ENCODE results near the gene PRKAG2. TPM values are rescaled to one million over a fixed set of nuclear protein-coding genes. Genes with fewer than 3 reads are reported as not detected.

The PRKAG2 gene
- total RNA-seq, 1 experiment from 2014 or later, result 10.9 TPM

- Histone ChIP-seq H3K27me3 (no peaks in the 10 kb centered on the region), H3K9me3 (replicated peaks) (no peaks in the 10 kb centered on the region), H3K4me3 (no peak overlapping the region), H3K27ac (no peak overlapping the region), H3K4me1 (peaks cover 27% of the 10 kb centered on the region), H3K36me3 (no peaks in the 10 kb centered on the region)
- no peak for DNase-seq
These were observed 151.9 kb downstream of the PRKAG2 start for GRCh38 chr7:151724920-151725584.

GRCh38 chr7:151724250-151724915, 152.5 kb downstream of the PRKAG2 start:
- DNase-seq, result no peak
- Histone ChIP-seq H3K9me3 (replicated peaks) (no peaks in the 10 kb centered on the region), H3K27ac (no peak overlapping the region), H3K27me3 (no peaks in the 10 kb centered on the region), H3K4me1 (peaks cover 27% of the 10 kb centered on the region), H3K36me3 (no peaks in the 10 kb centered on the region), H3K4me3 (no peak overlapping the region)

GRCh38 chr7:151723321-151723720, 153.6 kb downstream of the PRKAG2 start:
- Histone ChIP-seq H3K27me3 (no peaks in the 10 kb centered on the region), H3K27ac (no peak overlapping the region), H3K36me3 (no peaks in the 10 kb centered on the region), H3K4me1 (peaks cover 22% of the 10 kb centered on the region), H3K9me3 (replicated peaks) (no peaks in the 10 kb centered on the region), H3K4me3 (no peak overlapping the region)
- no peak for DNase-seq

GRCh38 chr7:151722533-151722932, 154.4 kb downstream of the PRKAG2 start:
- H3K4me1 ChIP-seq, result peaks cover 14% of the 10 kb centered on the region
- no peak for DNase-seq
- H3K9me3 ChIP-seq (replicated peaks), result no peaks in the 10 kb centered on the region

GRCh38 chr7:151721694-151722093, 155.2 kb downstream of the PRKAG2 start:
- Histone ChIP-seq H3K27ac (no peak overlapping the region), H3K36me3 (no peaks in the 10 kb centered on the region), H3K4me1 (peaks cover 6% of the 10 kb centered on the region; the same call in 1 of the 2 replicates), H3K4me3 (no peak overlapping the region), H3K9me3 (replicated peaks) (no peaks in the 10 kb centered on the region), H3K27me3 (no peaks in the 10 kb centered on the region)
- DNase-seq, result no peak

More at GRCh38 chr7:151722533-151722932, 154.4 kb downstream of the PRKAG2 start:
- no peaks in the 10 kb centered on the region for H3K36me3 ChIP-seq
- H3K27ac ChIP-seq, result no peak overlapping the region
- no peak overlapping the region for H3K4me3 ChIP-seq
- H3K27me3 ChIP-seq, result no peaks in the 10 kb centered on the region

- no peak overlapping the region for H3K4me3 ChIP-seq
- H3K4me1 ChIP-seq, result peaks cover 4% of the 10 kb centered on the region; the same call in 1 of the 2 replicates
- no peak overlapping the region for H3K27ac ChIP-seq
- no peaks in the 10 kb centered on the region for H3K27me3 ChIP-seq
- no peaks in the 10 kb centered on the region for H3K9me3 ChIP-seq (replicated peaks)
- no peaks in the 10 kb centered on the region for H3K36me3 ChIP-seq
- no peak for DNase-seq
These were observed 155.7 kb downstream of the PRKAG2 start for GRCh38 chr7:151721236-151721635.

- Histone ChIP-seq H3K4me3 (no peak overlapping the region), H3K36me3 (no peaks in the 10 kb centered on the region), H3K27ac (no peak overlapping the region), H3K9me3 (replicated peaks) (no peaks in the 10 kb centered on the region), H3K4me1 (no peaks in the 10 kb centered on the region), H3K27me3 (no peaks in the 10 kb centered on the region)
- DNase-seq, result no peak
These were observed 156.6 kb downstream of the PRKAG2 start for GRCh38 chr7:151720280-151720679.

GRCh38 chr7:151719897-151720242, 157.0 kb downstream of the PRKAG2 start:
- no peaks in the 10 kb centered on the region for H3K4me1 ChIP-seq
- H3K27ac ChIP-seq, result no peak overlapping the region
- no peaks in the 10 kb centered on the region for H3K27me3 ChIP-seq
- H3K36me3 ChIP-seq, result no peaks in the 10 kb centered on the region
- H3K9me3 ChIP-seq (replicated peaks), result no peaks in the 10 kb centered on the region
- H3K4me3 ChIP-seq, result no peak overlapping the region
- DNase-seq, result no peak

GRCh38 chr7:151719031-151719896, 157.7 kb downstream of the PRKAG2 start:
- no peaks in the 10 kb centered on the region for H3K27me3 ChIP-seq
- no peak for DNase-seq
- H3K4me1 ChIP-seq, result no peaks in the 10 kb centered on the region
- no peaks in the 10 kb centered on the region for H3K36me3 ChIP-seq
- no peak overlapping the region for H3K4me3 ChIP-seq
- H3K9me3 ChIP-seq (replicated peaks), result no peaks in the 10 kb centered on the region
- H3K27ac ChIP-seq, result no peak overlapping the region

- no peak for DNase-seq
- no peaks in the 10 kb centered on the region for H3K4me1 ChIP-seq
- no peaks in the 10 kb centered on the region for H3K9me3 ChIP-seq (replicated peaks)
These were observed 159.0 kb downstream of the PRKAG2 start for GRCh38 chr7:151717918-151718317.

GRCh38 chr7:151717415-151717814, 159.5 kb downstream of the PRKAG2 start:
- Histone ChIP-seq H3K27ac (no peak overlapping the region), H3K4me1 (no peaks in the 10 kb centered on the region), H3K9me3 (replicated peaks) (no peaks in the 10 kb centered on the region), H3K27me3 (no peaks in the 10 kb centered on the region), H3K36me3 (no peaks in the 10 kb centered on the region), H3K4me3 (no peak overlapping the region)
- no peak for DNase-seq

More at GRCh38 chr7:151717918-151718317, 159.0 kb downstream of the PRKAG2 start:
- no peak overlapping the region for H3K4me3 ChIP-seq
- H3K36me3 ChIP-seq, result no peaks in the 10 kb centered on the region
- no peak overlapping the region for H3K27ac ChIP-seq
- no peaks in the 10 kb centered on the region for H3K27me3 ChIP-seq

- H3K36me3 ChIP-seq, result no peaks in the 10 kb centered on the region
- H3K9me3 ChIP-seq (replicated peaks), result no peaks in the 10 kb centered on the region
- no peaks in the 10 kb centered on the region for H3K4me1 ChIP-seq
- DNase-seq, result no peak
- H3K27ac ChIP-seq, result no peak overlapping the region
- no peaks in the 10 kb centered on the region for H3K27me3 ChIP-seq
- no peak overlapping the region for H3K4me3 ChIP-seq
These were observed 160.6 kb downstream of the PRKAG2 start for GRCh38 chr7:151716323-151716722.

- no peak for DNase-seq
- no peaks in the 10 kb centered on the region for H3K9me3 ChIP-seq (replicated peaks)
These were observed 161.1 kb downstream of the PRKAG2 start for GRCh38 chr7:151715666-151716315.

GRCh38 chr7:151714201-151714600, 162.7 kb downstream of the PRKAG2 start:
- Histone ChIP-seq H3K27ac (no peak overlapping the region), H3K4me1 (no peaks in the 10 kb centered on the region), H3K4me3 (no peak overlapping the region), H3K27me3 (no peaks in the 10 kb centered on the region), H3K36me3 (no peaks in the 10 kb centered on the region; the same call in 1 of the 2 replicates), H3K9me3 (replicated peaks) (no peaks in the 10 kb centered on the region)
- no peak for DNase-seq

More at GRCh38 chr7:151715666-151716315, 161.1 kb downstream of the PRKAG2 start:
- H3K4me3 ChIP-seq, result no peak overlapping the region
- H3K27me3 ChIP-seq, result no peaks in the 10 kb centered on the region
- no peaks in the 10 kb centered on the region for H3K4me1 ChIP-seq
- H3K36me3 ChIP-seq, result no peaks in the 10 kb centered on the region
- no peak overlapping the region for H3K27ac ChIP-seq

- H3K4me3 ChIP-seq, result no peak overlapping the region
- no peak overlapping the region for H3K27ac ChIP-seq
- H3K9me3 ChIP-seq (replicated peaks), result no peaks in the 10 kb centered on the region
- no peak for DNase-seq
- H3K4me1 ChIP-seq, result no peaks in the 10 kb centered on the region
- no peaks in the 10 kb centered on the region for H3K27me3 ChIP-seq
- peaks cover 3% of the 10 kb centered on the region; the same call in 1 of the 2 replicates for H3K36me3 ChIP-seq
These were observed 164.1 kb downstream of the PRKAG2 start for GRCh38 chr7:151712810-151713125.

All from SJCRH30 (cell line).